Kidney capillary endothelial cell (primary cell): Measurements from ENCODE around the gene IFT43.
"Not testable (repeated sequence)": the region's sequence is repeated elsewhere in the genome, so short reads cannot be mapped to it uniquely, and the experiment has no call there.

ENCODE experiments used
- DNase-seq: peaks from one replicate; pipeline ENCODE4 v3.0.0-alpha.2; 2018; ENCODE audit warnings: low spot score

The IFT43 gene

DNA sequence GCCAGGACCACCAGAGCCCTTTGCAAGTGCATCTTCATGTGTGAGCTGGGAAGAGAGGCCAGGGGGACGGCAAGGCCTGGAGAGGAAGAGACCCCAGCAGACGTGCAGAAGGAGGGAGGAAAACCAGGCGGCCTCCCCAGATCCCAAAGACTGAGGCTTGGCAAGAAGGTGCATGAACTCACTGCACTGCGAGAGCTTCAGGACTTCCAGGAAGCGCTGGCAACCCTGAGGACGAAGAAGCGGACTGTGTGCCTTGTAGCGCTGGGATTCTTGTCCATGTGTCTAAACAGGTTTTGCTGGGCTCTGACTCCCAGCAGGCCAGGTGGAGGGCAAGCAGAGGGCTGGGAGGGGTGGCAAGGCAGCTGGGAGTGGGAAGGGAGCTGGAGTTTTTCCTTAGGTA is 4.7 kb upstream of the IFT43 start:
- no peak for DNase-seq

DNA sequence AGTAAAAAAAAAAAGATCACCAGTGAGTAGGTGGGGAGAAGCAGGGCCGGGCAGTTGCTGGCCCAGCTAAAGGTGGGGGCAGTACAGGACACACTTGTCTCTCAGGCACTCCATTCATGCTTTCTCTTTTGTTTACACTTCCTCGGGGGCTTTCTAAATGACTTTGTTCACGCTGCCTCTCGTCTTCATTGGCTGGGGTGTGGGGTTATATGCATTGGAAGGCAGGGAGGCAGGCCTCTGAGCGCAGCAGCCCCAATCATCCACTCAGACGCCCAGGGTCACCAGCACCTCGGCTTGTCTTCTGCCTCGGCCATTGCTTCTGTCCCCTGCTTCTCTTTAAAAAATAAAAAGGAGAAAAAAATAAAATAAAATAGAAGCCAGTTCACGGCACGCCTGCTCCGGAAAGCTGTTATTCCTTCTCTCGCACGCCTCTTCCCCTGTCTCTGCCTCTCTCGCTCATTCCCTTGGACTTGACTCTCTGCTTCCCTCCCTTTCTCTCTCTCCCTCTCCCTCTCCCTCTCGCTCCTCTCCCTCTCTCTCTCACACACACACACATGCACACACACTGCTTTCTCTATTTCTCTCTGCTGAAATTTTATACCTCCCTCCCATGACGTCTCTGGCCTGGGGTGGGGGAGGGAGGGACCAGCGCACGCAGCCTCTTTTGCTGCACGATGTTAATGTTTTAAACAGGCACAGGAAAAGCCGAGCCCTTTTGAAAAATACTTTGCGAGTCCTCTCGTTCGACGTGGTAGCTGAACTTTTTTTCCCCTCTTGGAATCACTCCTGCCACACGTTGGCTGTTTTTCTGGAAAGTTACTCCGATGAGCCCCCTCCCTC is 3.9 kb upstream of the IFT43 start, which contains the start of gene TGFB3:
Gene TGFB3, minus strand, starts transcription at position 570 of the 840 bp plus-strand sequence. CDS start 1,102 bp downstream, outside the sequence.
- DNase-seq = peak; percentile 44

DNA sequence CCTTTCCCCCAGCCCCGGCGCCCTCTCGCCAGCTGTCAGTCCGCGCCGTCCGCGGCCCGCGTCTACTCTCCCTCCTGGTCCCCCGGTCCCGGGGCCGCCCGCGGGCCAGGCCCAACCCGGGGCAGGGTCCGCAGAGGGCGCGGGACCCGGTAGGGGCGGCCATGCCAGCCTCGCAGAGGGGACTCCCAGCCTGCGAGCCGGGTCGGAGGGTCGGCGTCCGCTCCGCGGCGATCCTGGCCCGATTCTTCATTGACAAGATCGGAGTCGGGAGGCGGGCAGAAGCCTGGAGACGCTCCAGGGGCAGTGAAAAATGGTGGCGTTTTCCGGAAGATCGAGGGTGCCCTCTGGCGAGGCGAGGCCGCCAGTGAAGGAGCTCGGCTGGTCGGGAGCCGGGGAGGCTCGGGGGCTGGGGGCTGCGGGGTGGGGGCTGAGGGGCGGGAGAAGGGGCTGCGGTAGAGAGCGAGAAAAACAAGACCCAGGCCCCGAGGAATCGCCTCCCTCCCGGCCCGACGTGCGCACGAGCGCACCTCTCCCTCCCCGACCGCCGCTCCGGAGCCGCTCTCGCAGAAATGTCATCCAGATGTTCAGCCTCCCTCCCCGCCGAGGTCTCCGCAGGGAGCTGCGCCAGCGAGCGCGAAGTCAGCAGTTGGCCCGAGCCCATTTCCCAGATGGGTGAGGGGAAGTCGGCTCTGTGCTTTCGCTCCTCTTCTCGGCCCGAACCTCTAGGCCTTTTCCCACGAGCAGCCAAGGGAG is 3.1 kb upstream of the IFT43 start:
- peak; percentile 68 for DNase-seq

DNA sequence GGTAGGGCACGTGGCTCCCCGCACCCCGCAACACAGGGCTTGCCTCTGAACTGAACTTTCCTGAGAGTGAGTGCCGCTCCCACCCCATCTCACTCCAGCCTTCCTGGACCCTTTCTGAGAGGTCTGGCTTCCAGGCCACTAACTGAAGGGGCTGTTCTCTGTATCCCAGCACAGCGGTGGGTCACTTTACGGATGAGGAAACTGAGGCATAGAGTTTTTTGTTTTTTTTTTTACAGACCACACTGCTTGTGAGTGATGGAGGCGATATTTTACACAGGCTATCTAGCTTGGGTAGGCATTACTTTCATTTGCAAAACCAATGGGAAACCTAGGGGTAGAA is 2.6 kb upstream of the IFT43 start:
- no peak for DNase-seq

DNA sequence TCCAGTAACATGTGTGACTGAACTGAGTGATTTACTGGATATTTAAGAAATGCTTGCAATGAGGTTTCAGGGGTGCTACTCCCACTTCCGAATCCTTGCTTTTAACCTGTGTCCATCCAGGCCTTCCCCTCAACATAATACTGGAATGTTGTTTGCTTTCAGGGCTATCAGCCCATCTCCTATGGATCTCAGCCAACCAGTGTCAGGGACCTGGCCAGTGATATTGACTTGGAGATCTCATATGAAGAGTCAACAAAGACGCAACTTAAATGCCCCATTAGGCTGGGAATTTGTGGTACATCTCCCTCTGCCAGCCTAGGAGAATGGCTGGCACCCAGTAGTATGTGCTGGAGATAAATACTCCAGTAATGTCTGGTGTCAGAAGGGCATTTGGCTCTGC is 889 bp upstream of the IFT43 start:
- DNase-seq = no peak

DNA sequence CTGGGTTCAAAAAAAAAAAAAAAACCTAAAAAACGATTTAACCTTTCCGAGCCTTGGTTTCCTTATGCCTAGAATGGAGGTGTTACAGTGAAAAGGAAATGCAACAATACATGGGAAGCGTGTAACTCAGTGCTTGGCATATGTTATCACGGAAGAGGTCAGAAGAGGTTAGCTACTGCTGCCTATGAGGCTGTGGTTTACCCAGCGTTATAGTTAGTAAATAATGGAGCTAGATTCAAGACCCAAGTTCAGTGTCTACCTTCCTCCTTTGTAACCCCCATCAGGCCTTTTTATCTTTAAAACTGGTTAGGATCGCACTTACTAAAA is 839 bp downstream of the IFT43 start:
- DNase-seq = peak; percentile 44

DNA sequence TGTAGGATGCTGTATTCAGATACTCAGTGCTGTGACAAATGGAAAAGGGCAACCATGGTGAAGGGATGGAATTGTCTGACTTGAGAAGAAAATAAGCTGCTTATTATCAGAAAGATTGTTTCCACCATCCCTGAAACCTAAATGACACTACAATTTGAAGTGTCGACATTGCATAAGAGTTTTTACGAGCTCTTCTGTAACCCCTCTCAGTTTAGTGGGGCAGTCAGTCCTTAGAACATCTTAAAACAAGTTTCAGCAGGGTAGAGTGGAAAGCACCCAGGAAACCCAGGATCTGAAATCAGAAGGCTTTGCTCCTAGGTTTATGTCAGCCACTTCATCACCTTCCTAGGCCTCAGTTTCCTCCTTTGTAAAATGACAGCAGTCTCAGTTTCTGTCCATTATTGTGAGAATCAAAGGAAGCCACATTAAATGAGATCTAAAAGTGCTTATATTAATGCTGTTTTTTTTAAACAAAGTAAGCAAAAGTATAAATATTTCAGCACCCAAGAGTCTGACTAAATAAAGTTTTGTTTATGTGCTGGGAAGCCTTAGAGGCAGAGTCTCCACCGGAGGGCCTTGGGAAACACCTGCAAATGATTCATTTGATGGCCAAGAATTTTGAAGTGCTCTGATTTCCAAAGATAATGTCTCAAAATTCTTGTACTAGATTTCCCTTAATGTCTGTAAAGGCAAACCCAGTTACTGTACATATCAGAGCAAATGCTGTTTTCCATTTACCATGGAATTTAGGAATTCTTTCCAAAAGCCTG is 1.8 kb downstream of the IFT43 start:
- DNase-seq = no peak

DNA sequence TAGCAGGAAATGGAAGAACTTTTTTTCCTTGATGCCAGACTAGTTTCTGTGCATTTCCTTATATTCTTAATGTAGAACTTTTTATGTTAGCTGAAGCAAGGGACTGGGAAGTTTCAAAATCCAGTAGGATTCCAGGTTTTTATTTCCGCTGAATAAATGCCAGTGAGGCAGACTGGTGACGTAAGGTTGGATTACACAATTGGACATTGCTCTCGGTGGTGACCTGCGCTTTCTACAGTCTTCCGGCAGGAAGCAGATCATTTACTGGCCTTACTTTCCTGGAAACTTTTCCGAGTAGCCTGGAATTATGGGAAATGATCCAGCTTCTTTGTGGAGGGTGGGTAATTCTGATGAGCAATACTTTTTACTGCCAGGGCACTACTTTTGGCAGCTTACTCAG is 3.6 kb downstream of the IFT43 start:
- DNase-seq = peak; percentile 85

DNA sequence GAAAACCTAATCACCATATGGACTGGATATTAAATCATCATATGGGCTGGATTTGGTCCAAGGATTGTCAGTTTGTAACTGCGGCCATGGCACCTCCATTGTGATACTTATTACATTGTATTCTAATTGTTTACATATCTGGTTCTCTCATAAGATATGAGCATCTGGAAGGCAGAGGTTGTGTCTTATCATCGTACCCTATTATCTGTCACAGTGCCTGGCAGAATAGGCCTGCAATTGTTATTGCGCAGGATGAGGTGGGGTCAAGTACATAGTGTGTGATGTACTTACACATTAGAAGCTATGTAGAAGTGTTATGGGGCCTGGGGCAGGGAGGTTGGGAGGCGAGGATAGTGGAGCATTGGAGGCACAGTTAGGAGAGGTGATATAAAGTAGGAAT is 4.7 kb downstream of the IFT43 start:
- DNase-seq = no peak

DNA sequence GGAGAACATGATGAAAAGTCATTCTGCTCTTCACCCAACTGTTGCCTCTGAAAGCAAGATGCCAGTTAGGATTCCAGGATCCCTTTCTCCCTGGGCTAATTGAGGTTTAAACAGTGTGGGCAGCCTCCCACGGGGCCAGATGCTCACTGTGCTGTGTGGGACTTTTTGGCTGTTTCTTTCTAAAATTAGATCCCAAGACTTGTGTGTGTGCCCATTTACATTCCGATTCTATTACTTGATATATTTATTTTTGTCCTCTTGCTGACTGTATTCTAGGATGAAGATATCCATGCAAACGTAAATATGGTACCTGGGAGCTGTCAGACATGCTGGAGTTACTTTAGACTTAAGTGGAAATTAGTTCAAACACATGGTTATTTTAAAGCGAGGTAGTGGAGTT is 6.2 kb downstream of the IFT43 start:
- no peak for DNase-seq

DNA sequence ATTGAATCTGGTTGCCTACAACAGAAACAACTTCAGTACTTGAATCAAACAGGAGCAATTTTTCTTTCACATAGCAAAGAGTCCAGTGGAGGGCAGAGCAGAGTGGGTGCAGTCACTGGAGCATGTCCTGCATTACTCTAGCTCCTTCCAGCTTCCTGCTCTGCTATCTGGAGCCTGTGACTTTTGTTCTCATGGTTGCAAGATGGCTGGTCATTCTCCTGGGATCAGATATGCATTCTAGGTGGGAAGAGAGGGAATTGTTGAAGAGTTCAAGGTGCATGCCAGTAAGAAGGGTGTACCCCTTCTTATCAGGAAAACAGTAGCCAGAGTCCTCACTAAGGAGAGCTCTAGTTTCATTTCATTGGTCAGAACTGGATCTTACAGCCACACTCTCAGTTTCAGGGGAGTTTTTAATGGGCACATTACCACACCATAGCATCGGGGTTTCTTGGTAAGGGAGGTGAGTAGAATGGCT is 8.0 kb downstream of the IFT43 start:
- no peak for DNase-seq

DNA sequence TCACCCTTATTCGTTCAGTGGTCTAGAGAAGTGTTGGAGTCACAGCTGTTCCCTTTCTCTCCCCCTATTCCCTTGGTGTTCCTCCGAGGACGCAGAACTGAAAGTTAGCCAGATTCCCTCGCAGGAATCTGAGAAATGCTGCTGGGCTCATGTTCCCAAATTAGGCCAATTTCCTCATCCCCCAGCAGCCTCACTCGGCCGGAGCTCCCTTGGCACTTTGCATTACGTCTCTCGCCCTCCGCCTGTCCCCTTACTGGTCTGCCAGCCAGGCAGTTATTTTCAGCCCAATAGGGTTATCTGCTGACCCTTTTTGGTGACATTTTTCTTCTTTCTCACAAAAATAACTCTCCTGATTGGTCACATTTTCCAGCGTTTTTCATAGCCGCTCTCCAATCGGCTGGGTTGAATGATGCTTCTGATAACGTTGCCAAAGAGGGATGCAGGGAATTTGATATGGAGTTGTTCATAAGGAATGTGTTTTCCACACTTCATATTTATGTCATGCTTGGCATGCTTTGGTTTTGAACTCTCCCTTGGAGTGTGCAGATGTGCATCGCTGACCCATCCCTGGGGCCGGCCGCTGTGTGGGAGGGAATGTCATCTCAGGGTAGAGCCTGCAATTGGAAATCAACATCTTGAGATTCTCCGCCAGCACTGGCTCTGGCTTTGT is 9.9 kb downstream of the IFT43 start:
- DNase-seq = no peak

DNA sequence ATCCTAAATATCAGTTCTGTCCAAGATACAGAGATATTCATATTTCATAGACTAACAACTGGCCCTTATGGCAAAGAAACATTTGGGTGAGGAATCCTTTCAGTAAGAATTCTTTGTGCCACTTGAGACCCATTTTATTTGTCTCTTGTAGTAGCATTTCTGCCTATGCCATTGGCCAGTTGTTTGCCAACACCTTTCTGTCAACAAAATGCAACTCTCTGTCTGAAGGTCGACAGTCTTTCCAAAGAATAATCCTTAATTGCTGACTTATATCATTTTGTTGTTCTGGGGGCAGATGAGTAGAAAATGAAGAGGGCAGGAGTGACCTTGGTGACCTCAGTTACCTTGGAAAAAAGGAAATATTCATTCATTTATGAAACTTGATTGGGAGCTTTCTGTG is 10.9 kb downstream of the IFT43 start:
- DNase-seq = no peak

DNA sequence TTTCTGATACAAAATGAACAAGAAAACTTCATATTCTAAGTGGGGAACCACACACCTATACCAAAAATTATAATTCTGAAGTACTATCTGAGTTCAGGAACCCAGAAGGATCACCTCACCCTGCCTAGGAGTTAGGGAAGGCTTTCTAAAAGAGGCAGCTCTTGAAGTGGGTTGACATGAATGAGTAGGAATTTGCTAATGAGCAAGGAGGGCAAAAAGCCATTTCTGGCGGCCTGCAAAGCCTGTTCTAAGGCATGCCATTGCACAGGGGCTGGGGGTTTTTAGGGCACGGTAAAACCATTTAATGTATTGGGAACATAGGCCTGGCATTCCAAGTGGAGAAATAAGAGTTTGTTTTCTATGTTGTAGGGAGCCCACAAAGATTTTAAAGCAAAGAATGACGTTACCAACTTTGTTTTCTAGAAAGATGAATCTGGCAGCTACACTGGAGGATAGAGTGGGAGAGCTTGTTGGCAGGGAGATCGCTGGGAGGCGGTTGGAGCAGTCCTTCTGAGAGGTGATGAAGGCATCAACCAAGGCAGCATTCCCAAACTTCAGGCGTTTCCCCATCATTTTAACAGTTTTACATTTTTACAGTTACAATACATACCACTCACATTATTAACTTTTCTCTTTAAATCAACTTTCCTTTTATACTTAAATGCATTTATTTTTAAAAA is 14.1 kb downstream of the IFT43 start:
- DNase-seq = no peak

DNA sequence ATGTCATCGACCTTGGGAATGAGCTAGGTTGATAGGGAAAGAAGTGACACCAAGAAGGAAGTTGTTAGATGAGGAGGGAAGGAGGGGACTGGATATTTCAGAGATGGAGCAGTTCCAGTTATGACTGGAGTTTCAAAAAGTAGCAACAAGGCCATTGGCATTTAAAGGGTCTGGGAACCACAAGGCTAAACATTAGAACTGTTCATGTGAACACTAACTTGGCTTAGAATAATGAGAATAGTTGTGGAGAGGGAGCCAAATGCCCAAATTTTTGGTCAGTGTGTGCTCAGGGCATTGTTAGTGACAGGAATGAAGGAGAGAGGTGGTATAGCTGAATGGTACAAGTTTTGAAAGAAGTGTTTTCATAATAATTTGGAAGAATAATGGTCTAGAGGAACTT is 16.8 kb downstream of the IFT43 start:
- DNase-seq = no peak

DNA sequence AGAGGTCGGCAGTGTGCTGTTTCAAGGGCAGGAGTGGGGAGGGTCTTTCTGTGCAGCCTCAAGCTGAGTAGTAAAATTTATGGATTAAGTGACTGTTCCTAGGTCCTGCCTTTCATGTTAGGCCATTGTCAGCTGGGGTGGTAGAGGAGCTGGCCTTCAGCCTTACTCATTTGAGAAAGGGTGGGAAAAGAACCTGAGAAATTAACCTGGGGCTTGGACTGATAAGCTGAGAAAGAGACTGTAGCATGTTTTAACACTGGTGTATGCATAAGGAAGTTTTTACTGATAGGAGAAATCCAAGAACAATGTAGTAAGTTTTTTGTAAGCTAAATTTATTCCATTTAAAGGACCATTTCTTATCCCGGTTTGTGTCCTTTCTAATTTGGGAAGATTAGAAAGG is 20.7 kb downstream of the IFT43 start:
- no peak for DNase-seq

DNA sequence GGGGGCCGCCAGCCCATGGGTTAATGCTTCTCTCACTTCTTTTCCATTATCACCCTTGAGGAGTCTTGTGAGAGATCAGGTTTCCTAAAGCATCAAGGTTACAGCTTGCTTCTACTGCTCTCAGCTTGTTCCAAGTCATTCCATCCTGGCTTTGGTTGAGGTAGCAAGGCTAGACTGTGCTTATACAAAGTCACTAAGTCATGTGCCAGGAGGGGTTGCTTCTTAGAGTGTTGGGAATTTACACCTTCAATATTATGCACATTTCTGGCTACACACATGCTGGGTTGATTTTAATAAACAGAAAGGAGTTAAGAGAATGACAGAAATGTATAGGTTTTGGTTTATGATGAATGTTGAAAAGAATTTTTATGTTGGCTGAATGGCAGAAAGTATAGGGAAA is 21.8 kb downstream of the IFT43 start:
- DNase-seq = no peak

DNA sequence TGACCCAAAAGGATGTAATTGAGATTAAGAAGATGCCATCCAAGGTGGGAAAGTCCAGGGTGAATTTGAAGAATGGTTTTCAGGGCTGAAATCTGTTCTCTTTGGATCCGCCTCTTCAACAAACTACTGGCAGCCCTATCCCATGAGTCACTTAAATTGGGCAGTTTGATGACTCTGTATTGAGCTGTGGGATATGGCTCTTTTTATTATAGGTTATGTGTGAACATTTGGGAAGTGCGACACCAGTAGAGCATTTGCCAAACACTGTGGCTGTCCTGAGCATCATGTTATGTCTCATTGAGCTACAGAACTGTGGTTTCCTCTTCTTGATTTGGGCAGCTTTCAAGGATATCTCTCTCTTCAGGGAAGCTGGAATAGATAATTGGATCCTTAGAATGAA is 22.3 kb downstream of the IFT43 start:
- no peak for DNase-seq

DNA sequence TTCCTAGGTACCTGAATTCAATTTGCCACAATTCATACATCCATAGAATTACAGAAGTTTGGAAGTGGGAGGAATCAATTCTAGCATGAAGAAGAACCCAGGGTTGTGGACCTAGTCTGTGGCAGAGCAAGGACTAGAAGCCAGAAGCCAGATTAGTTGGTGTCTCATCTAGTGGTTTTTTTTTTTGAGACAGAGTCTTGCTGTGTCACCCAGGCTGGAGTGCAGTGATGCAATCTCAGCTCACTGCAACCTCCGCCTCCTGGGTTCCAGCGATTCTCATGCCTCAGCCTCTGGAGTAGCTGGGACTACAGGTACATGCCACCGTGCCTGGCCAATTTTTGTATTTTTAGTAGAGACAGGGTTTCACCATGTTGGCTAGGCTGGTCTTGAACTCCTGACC is 24.1 kb downstream of the IFT43 start:
- DNase-seq = not testable (repeated sequence)

DNA sequence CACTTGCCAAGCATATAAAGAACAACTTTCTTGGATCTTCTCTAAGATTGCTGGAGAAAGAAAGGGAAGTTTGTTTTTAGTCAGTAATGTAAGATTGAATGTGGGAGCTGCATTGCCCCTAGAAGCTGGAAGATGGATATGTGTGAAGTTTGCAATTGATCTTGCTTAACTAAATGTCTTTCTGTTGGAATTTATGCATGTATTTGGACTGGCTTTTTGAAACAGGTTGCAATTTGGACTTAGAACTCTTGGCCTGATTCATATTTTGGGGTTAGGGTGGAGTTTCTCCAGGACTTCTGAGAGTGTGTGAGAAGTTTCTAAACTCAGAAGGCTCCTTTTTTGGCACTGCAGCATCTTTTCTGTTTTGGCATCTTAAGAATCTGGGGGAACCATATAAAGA is 26.4 kb downstream of the IFT43 start:
- no peak for DNase-seq

DNA sequence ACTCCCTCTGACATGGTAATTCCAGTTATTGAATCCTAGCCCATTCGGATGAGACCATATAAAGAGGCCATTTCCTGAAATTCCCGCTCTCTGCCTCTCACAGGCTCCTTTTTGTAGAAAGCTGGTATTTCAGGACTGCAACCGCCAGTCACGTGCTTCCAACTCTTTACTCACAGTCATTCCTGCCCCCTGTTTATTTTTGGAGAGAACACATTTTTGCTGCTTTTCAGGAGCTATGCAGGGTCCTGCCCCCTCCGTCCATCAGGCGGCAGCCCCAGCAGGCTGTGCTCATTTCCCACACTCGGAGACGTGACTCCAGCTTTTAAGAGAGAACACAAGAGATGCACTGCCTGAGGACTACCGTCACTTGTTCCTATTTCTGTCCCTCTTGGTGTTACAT is 26.8 kb downstream of the IFT43 start:
- no peak for DNase-seq

DNA sequence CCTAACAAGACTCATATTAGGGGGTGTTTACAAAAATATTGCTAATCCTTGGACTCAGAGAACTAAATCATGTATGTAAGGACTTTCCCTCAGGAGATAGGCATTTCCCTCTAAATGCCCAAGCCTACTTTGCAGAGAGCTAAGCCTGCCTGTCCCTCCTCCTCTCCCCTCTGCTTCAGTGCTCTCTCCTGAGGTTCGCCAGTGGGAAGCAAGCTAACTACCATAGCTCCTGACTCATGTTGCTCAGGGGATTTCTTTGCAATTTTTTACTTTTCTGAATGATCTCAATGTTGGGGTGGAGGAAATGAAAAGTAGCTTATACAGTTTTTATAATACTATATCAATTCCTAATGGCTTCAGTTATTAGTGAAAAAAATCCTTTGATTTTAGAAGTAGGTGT is 29.6 kb downstream of the IFT43 start:
- DNase-seq = no peak
